Measurements from ENCODE around the gene PRR20G. TPM values are rescaled to one million over a fixed set of nuclear protein-coding genes. Genes with fewer than 3 reads are reported as not detected.

Gene PRR20G
- total and polyA plus RNA-seq, 2 experiments from 2014 or later, result 0.39 TPM; not detected in 1

DNA sequence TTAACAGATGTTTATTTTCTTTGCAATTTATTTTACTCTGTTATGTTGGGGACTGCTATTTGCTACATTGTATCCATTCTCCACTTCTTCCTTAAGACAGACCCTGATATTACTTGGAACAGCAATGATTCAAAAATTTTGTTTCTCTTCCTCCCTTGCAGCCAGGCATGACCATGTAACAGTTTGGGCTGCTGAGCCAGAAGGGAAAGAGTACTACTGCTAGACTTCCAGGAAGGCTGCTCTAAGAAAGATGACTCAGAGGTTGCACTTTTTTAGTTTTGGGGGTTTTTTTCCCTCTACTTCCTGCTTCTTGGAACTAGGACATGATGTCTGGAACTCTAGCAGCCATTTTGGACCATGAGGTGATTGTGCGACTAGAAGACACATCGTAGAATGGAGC is 10.3 kb downstream of the PRR20G start:
- Histone ChIP-seq H3F3A (replicated peaks; ENCODE audit: low read depth) (no peaks in the 10 kb centered on the region), H3K9me2 (ENCODE audit: insufficient read depth) (0 out of 2 replicates have a peak, but pooled peaks cover 3% of the 10 kb centered on the region), H4K20me1 (replicated peaks; ENCODE audit: insufficient read depth) (no peaks in the 10 kb centered on the region), H3K4me3 (no peak overlapping the region), H3K4me2 (no peak overlapping the region), H3K36me3 (ENCODE audit: insufficient read depth) (no peaks in the 10 kb centered on the region), H3K27me3 (ENCODE audit: insufficient read depth) (no peaks in the 10 kb centered on the region), H2AFZ (no peak overlapping the region), H3K27ac (ENCODE audit: low read depth) (no peak overlapping the region), H3K79me2 (replicated peaks; ENCODE audit: insufficient read depth) (no peaks in the 10 kb centered on the region), H3K4me1 (ENCODE audit: insufficient read depth) (no peaks in the 10 kb centered on the region)
- ATAC-seq (no peak), DNase-seq (ENCODE audit: low spot score) (no peak)
- no peaks in the 10 kb centered on the region; the same call in 2 of the 3 replicates for H3K4me1 Mint-ChIP-seq
- peaks cover 18% of the 10 kb centered on the region; the same call in 2 of the 3 replicates for H3K36me3 Mint-ChIP-seq (ENCODE audit: low read depth)
- H3K27me3 Mint-ChIP-seq (ENCODE audit: insufficient read depth, low read depth, poor library complexity), result peaks cover 1% of the 10 kb centered on the region
- no peak overlapping the region for H3K27ac Mint-ChIP-seq
- H3K9me3 Mint-ChIP-seq, result peaks cover 56% of the 10 kb centered on the region
- no peak overlapping the region for H3K4me3 Mint-ChIP-seq
- TF ChIP-seq EZH2 (IDR thresholded peaks at IDR 0.05; ENCODE audit: low read depth, unreplicated experiment) (no peak), ZNF114 (CRISPR knock-in tag; IDR thresholded peaks at IDR 0.05) (no peak), ZNF331 (CRISPR knock-in tag; IDR thresholded peaks at IDR 0.05; ENCODE audit: low read depth) (no peak), POLR2AphosphoS5 (IDR thresholded peaks at IDR 0.05; ENCODE audit: low read depth) (no peak), NANOG (IDR thresholded peaks at IDR 0.05; ENCODE audit: borderline replicate concordance) (no peak), JUNB (IDR thresholded peaks at IDR 0.05; ENCODE audit: unreplicated experiment) (no peak), CREB1 (CRISPR knock-in tag; IDR thresholded peaks at IDR 0.05; ENCODE audit: low read depth) (no peak), STAT1 (IDR thresholded peaks at IDR 0.05; ENCODE audit: unreplicated experiment) (no peak), EZH2phosphoT487 (IDR thresholded peaks at IDR 0.05; ENCODE audit: unreplicated experiment) (no peak)
- TF ChIP-seq, protein P1, sequence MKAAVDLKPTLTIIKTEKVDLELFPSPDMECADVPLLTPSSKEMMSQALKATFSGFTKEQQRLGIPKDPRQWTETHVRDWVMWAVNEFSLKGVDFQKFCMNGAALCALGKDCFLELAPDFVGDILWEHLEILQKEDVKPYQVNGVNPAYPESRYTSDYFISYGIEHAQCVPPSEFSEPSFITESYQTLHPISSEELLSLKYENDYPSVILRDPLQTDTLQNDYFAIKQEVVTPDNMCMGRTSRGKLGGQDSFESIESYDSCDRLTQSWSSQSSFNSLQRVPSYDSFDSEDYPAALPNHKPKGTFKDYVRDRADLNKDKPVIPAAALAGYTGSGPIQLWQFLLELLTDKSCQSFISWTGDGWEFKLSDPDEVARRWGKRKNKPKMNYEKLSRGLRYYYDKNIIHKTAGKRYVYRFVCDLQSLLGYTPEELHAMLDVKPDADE (IDR thresholded peaks at IDR 0.05), result no peak
- TF ChIP-seq, protein P2, sequence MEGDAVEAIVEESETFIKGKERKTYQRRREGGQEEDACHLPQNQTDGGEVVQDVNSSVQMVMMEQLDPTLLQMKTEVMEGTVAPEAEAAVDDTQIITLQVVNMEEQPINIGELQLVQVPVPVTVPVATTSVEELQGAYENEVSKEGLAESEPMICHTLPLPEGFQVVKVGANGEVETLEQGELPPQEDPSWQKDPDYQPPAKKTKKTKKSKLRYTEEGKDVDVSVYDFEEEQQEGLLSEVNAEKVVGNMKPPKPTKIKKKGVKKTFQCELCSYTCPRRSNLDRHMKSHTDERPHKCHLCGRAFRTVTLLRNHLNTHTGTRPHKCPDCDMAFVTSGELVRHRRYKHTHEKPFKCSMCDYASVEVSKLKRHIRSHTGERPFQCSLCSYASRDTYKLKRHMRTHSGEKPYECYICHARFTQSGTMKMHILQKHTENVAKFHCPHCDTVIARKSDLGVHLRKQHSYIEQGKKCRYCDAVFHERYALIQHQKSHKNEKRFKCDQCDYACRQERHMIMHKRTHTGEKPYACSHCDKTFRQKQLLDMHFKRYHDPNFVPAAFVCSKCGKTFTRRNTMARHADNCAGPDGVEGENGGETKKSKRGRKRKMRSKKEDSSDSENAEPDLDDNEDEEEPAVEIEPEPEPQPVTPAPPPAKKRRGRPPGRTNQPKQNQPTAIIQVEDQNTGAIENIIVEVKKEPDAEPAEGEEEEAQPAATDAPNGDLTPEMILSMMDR (conservative IDR thresholded peaks at IDR 0.05; ENCODE audit: low read depth in 2 of 2), result no peak
- TF ChIP-seq, protein P3, sequence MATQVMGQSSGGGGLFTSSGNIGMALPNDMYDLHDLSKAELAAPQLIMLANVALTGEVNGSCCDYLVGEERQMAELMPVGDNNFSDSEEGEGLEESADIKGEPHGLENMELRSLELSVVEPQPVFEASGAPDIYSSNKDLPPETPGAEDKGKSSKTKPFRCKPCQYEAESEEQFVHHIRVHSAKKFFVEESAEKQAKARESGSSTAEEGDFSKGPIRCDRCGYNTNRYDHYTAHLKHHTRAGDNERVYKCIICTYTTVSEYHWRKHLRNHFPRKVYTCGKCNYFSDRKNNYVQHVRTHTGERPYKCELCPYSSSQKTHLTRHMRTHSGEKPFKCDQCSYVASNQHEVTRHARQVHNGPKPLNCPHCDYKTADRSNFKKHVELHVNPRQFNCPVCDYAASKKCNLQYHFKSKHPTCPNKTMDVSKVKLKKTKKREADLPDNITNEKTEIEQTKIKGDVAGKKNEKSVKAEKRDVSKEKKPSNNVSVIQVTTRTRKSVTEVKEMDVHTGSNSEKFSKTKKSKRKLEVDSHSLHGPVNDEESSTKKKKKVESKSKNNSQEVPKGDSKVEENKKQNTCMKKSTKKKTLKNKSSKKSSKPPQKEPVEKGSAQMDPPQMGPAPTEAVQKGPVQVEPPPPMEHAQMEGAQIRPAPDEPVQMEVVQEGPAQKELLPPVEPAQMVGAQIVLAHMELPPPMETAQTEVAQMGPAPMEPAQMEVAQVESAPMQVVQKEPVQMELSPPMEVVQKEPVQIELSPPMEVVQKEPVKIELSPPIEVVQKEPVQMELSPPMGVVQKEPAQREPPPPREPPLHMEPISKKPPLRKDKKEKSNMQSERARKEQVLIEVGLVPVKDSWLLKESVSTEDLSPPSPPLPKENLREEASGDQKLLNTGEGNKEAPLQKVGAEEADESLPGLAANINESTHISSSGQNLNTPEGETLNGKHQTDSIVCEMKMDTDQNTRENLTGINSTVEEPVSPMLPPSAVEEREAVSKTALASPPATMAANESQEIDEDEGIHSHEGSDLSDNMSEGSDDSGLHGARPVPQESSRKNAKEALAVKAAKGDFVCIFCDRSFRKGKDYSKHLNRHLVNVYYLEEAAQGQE (IDR thresholded peaks at IDR 0.05; ENCODE audit: unreplicated experiment), result no peak
- TF ChIP-seq, protein P4, sequence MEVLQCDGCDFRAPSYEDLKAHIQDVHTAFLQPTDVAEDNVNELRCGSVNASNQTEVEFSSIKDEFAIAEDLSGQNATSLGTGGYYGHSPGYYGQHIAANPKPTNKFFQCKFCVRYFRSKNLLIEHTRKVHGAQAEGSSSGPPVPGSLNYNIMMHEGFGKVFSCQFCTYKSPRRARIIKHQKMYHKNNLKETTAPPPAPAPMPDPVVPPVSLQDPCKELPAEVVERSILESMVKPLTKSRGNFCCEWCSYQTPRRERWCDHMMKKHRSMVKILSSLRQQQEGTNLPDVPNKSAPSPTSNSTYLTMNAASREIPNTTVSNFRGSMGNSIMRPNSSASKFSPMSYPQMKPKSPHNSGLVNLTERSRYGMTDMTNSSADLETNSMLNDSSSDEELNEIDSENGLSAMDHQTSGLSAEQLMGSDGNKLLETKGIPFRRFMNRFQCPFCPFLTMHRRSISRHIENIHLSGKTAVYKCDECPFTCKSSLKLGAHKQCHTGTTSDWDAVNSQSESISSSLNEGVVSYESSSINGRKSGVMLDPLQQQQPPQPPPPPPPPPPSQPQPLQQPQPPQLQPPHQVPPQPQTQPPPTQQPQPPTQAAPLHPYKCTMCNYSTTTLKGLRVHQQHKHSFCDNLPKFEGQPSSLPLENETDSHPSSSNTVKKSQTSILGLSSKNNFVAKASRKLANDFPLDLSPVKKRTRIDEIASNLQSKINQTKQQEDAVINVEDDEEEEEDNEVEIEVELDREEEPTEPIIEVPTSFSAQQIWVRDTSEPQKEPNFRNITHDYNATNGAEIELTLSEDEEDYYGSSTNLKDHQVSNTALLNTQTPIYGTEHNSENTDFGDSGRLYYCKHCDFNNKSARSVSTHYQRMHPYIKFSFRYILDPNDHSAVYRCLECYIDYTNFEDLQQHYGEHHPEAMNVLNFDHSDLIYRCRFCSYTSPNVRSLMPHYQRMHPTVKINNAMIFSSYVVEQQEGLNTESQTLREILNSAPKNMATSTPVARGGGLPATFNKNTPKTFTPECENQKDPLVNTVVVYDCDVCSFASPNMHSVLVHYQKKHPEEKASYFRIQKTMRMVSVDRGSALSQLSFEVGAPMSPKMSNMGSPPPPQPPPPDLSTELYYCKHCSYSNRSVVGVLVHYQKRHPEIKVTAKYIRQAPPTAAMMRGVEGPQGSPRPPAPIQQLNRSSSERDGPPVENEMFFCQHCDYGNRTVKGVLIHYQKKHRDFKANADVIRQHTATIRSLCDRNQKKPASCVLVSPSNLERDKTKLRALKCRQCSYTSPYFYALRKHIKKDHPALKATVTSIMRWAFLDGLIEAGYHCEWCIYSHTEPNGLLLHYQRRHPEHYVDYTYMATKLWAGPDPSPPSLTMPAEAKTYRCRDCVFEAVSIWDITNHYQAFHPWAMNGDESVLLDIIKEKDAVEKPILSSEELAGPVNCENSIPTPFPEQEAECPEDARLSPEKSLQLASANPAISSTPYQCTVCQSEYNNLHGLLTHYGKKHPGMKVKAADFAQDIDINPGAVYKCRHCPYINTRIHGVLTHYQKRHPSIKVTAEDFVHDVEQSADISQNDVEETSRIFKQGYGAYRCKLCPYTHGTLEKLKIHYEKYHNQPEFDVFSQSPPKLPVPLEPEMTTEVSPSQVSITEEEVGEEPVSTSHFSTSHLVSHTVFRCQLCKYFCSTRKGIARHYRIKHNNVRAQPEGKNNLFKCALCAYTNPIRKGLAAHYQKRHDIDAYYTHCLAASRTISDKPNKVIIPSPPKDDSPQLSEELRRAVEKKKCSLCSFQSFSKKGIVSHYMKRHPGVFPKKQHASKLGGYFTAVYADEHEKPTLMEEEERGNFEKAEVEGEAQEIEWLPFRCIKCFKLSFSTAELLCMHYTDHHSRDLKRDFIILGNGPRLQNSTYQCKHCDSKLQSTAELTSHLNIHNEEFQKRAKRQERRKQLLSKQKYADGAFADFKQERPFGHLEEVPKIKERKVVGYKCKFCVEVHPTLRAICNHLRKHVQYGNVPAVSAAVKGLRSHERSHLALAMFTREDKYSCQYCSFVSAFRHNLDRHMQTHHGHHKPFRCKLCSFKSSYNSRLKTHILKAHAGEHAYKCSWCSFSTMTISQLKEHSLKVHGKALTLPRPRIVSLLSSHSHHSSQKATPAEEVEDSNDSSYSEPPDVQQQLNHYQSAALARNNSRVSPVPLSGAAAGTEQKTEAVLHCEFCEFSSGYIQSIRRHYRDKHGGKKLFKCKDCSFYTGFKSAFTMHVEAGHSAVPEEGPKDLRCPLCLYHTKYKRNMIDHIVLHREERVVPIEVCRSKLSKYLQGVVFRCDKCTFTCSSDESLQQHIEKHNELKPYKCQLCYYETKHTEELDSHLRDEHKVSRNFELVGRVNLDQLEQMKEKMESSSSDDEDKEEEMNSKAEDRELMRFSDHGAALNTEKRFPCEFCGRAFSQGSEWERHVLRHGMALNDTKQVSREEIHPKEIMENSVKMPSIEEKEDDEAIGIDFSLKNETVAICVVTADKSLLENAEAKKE (CRISPR knock-in tag; IDR thresholded peaks at IDR 0.05), result no peak

All from GM23338 (cell line).